ENCODE data around the gene PDZD2.
A peak's percentile ranks its signal among the peaks of the same experiment; 100 is the strongest.
"Not testable (repeated sequence)": the region's sequence is repeated elsewhere in the genome, so short reads cannot be mapped to it uniquely, and the experiment has no call there.

Gene PDZD2

DNA sequence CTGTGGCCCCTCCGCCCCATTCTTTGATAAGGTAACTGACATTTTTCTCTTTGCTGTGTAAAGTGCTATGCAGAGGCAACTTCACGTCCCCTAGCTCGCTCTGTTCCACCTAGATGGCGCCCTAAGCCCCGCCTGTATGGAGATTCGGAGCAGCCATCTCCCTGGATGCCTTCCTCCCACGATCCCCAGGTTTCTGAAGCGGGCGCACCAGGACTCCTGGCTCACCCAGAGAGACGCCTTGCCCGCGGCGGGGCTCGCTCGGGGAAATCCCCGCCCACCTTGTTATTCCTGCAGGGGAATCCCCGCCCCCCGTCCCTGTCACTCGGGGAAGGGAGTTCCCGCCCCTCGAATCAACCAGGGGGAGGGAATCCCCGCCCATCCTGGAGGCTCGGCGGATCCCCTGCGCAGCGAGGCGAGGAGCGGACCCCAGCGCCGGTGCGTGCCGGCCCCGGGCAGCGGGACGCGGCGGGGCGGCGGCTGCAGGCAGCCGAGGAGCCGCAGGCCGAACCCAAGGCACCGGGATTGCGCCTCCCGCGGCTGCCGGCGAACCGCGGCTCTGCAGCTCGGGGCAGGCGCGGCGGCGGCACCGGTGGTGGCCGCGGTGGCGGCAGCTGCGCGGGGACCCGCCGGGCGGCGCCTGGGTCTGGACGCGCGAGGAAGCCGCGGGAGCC is at the start of gene PDZD2:
Gene PDZD2, plus strand, starts transcription at position 384 of the 671 bp plus-strand sequence.
- peak; percentile 83 for DNase-seq (ENCODE audit: low spot score)

DNA sequence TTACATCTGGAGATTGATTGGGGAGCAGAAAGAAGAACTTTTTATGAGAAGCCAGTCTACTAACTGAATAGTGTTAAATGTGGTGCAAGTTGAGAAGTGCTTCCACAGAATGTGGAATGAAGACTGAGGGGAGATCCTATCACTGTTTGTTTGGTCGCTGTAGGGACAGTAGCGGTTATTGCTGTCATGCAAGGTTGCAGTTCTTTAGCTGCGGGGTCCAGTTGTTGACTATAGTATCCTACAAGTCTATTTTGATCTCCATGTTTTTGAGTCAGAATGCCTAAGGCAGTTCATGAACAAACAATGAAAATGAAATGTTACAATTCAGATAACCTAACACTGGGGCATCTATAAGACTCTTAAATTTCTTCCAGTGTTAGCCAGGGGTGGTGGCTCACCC is 45.3 kb upstream of the PDZD2 start:
- DNase-seq (ENCODE audit: low spot score) = no peak

DNA sequence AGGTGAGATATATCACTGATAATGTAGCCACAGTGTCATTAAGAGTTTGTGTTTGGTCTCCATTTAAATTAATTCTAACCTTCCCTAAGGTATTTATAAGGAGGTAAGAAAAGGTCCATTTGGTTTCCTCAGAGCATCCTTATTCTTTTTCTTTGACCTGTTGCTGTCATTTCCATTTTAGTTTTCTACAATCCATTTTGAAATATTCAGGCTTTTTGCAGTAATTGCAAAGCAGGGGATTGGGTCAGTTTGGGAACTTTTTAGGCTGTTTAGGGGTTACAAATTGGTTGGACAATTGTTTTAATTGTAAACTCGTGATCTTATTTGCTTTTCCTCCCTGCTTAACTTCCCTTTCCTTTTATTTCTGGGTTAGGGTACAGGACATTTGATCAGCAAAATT is 42.6 kb upstream of the PDZD2 start:
- no peak for DNase-seq (ENCODE audit: low spot score)

DNA sequence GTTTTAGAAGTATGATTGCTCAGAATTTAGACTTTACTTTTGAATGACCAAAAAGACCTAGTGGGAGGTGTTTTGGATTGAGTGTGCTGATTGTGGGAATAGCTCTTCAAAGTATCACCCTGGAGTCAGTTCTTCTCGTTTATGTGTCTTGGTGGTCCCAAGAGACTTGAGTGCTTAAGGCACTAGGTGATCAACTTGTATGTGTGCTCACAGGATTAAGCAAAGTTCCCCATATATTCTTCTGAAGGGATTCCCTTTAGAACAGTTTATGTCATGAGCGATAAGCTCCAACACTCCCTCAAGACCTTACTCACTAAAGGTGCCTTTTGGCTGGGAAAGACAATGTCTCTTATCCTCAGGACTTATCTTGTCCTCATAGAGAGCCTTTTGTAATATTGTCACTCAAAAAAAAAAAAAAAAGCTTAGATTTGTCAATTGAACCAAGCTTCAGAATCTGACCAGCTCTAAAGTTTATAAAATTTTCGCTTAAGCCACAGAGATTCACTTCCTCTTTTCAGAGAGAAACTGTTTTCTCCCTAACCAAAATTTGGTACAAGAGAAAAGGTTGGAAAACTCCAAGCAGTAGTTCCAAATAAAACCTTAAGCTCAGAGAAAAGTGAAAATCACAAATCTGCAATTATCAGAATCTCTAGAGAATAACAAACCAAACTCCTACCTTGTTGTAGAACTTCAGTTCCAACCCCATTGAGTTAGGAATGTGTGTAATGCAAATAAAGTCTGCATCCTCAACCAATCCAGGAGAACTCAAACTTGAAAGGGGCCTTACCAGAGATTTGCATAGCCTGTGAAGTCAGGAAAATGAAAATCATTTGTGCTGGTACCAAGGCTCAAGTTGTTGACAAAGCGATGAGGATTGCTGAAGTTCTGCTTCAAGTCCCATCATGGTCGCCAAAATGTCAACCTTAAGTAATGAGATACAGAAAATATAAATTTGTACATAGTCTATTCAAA is 40.0 kb upstream of the PDZD2 start:
- no peak for DNase-seq (ENCODE audit: low spot score)

DNA sequence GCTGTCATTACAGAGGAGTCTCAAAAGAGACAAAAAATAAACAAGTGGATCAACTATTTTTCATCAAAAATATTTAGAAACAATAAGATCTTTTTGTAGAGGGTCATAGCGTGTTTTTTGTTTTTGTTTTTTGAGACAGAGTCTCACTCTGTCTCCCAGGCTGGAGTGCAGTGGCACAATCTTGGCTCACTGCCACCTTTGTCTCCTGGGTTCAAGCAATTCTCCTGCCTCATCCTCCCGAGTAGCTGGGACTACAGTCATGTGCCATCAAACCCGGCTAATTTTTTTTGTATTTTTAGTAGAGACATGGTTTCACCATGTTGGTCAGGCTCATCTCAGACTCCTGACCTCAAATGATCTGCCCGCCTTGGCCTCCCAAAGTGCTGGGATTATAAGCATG is 36.6 kb upstream of the PDZD2 start:
- not testable (repeated sequence) for DNase-seq (ENCODE audit: low spot score)

DNA sequence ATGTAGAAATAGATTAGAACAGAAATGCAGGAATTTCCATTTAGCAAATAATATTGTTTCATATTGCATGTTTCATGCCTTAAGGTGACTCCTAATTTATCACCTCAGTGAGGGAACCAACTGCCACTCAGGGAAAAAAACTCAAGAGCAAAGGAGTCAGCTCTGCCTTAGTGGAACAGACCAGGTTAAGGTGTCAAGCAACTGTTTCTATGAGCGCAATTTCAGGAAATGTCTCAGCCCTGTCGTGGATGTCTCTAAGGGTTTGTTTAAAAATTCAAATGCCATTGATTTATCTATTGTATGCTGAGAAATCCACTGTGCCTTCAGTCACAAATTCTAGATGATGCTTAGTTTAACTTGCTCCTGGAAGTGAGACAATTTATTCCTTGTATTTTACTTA is 34.7 kb upstream of the PDZD2 start:
- no peak for DNase-seq (ENCODE audit: low spot score)

DNA sequence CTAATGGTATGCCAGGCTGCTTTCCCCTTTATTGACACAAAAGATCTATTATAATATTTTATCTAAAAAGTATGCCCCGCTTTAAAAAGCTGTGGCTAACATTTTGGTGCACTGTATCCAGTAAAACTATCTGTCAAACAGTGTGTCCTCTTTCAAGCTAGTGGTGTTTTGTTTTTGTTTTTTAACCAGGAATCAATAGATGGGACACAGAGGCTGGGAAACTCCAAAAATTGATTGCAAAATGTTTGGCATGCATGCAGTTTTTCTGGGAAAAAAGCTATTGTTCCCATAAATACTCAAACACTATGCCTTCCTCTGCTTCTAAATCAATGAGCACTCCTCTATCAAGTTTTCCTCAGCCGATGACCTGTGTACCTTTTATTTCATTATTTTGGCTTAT is 34.3 kb upstream of the PDZD2 start:
- no peak for DNase-seq (ENCODE audit: low spot score)

DNA sequence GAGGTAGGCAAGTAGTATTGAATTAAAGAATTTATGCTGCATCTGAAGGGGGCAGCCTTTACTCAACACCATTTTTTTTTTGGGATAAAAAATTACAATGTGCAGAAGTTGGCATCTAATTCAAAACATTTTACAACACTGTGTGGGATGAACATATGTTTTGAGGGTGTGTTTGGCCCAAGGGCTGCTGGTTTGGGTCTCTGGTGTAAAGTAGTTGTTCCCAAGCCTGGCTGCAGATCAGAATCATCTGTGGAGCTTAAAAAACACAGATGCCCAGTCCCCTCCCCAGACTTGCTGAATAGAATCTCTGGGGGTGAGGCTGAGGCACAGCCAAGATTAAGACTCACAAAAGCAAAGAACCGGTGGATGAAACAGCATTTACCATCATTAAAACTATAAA is 33.0 kb upstream of the PDZD2 start:
- no peak for DNase-seq (ENCODE audit: low spot score)

DNA sequence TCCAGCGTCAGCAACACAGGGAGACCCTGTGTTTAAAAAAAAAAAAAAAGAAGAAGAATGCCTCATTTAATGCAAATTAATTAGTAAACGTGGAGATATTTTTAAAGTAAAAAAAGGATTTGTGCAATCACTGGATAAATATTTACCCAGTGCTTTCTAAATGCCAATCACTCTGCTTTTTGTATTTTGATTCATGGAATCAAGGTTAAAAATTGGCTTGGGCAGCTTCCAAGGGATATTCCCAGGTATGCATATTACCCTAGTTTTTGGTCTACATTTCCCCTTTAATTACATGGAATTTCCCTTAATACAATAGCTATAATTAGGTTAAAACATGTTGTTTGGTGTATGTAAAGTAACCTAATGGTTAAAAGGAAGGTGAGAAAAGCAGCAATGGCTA is 31.4 kb upstream of the PDZD2 start:
- no peak for DNase-seq (ENCODE audit: low spot score)

DNA sequence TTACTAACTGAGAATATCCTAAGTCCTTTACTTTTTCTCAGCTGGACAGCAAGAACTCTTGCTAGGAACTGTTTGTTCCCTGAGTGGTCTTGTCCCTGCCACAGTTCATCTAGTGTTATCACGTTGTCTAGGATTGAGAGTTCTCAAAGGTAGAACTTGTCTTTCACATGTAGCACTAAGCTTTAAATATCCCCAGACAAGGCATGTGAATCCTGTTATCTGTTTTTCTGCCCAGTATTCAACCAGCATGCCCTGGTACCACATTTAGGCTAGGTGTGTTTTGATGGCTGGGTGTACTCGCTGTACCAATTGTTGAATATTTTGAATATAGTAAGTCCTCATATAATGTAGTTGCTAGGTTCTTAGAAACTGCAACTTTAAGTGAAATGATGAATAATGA is 27.9 kb upstream of the PDZD2 start:
- no peak for DNase-seq (ENCODE audit: low spot score)

DNA sequence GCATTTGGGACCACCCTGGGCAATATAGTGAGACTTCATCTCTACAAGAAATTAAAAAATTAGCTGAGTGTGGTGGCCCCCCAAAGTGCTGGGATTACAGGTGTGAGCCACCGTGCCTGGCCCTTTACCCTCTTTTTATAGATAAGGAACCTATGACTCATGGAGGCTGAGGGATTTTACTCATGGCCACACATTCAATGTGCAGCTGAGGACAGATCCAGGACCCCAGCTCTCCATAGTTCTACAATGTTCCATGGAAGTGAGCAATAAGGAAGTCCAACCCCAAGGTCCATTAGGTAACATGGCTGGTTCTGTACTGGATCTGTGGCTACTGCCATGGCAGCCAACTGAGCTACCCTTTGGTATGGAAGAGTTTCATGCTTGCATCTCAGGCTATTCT is 25.3 kb upstream of the PDZD2 start:
- DNase-seq (ENCODE audit: low spot score) = no peak

DNA sequence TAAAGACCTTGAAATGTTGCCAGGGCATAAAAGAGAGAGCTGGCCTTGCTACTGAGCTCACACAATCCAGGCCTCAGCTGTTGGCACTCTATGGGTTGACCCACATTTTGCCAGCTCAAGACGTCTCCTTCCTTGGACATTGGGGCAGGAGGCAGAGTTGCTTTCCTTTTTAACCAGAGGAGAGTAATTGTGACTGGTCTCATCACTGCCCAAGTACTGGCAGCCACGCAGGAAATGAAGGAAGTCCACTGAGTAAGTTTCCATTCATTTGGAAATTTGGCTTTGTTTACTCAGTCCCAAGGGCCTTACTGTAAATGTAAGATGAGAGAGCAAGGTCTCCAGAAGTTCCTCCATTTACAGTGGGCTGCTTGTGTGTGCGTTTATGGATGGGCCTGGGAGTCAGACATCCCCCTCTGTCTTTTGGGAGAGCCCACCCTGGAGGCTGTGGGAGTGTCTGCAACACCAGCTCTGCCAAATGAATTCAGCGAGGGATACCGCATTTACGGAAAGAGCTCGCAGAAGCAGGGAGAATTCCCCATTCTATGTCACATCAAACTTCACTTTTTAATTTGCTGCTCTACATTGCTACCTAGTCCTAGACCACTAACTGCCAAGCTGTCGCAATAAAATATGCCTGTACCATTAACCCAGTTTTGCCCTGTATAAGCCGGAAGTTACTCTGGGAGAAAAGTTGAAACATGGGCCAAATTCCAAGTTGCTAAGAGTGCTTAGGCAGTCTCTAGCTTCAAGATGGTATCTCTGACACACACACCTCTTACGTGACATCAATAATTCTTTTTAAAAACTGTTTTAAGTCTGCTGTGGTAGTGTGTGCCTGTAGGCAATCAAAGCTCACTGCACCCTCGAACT is 24.5 kb upstream of the PDZD2 start:
- no peak for DNase-seq (ENCODE audit: low spot score)

DNA sequence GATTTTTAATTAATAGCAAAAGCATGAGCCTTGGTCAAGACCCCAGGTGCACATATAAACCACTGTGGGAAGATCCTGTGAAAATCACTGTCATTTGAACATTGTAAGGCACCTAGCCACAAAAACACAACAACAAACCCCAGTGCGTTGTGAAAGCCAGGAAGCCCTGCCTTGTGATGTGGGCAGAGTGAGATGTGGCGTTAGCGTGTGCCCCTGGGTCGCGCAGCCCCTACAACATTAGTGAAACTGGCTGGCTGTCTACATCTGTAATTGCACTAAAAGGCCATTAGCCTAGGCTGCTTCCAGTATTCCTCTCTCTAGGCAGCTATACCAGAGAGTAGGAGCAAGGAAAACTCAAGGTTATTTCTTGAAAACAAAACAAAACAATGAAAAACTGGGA is 21.1 kb upstream of the PDZD2 start:
- DNase-seq (ENCODE audit: low spot score) = no peak

DNA sequence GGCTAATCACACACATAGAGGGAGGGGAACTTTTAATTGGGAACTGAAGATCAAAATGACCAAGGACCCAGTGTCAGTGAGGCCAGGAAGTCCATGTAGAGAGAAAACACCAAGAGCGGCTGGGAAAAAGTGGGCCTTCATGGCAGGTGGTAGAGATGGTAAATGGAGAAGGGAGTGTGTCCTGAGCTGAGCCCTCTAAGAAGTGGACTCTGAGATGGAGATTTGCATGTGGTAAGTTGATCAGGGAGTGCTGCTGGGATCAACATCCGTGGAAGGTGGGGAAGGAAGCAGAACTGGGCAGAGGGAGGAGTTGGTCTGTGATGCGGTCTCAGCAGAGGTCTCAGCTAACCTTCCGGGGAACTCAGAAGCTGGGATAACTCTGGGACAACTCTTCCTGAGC is 18.9 kb upstream of the PDZD2 start:
- DNase-seq (ENCODE audit: low spot score) = no peak

DNA sequence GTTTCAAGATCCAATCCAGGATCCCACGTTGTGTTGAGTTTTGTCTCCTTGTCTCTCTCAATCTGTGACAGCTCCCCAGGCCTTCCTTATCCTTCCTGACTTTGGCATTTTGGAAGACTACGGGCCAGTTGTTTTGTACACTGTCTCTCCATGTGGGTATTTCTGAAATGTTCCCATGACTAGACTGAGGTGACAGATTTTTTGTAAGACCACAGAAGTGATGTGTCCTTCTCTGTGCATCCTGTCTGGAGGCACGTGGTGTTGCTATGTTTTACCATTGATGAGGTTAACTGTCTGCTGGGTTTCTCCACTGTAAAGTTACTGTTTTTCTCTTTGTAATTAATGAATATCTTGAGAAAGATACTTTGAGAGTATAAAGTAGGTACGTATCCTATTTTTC is 15.7 kb upstream of the PDZD2 start:
- no peak for DNase-seq (ENCODE audit: low spot score)

DNA sequence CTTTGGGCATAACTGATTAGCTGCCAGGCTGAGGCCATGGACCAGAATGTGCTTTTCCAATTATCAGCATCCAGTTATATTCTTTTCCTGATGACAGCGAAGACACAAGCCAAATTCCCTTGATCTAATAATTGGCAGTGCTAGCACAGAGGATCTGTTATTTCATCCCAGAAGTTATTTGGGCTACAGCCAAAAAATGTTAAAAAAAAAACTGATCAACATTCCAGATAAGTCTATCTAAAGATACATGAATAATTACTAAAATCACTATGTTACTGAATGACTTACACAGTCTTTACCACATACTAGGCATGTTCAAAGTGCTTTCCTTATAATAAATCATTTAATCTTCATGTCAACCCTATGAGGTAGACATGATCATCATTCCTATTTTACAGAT is 13.5 kb upstream of the PDZD2 start:
- no peak for DNase-seq (ENCODE audit: low spot score)

DNA sequence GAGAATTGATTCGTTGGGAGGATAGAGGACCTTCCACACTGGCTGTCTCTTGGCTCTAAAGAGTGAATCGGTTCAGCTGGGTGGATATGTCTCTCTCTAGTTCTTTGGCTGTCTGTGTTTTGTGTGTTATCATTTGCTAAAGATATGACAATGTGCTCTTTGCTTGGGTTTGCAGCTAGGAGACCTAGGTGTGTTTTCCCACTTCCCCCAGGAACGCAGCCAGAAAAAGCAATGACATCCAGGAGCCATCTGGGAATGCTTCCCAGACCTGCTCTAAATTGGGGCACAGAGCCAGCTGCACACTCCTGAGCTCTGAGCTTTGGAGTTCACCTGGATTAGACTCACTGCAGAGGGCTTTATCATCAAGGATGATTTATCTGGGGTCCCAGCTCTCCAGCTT is 12.8 kb upstream of the PDZD2 start:
- DNase-seq (ENCODE audit: low spot score) = no peak

DNA sequence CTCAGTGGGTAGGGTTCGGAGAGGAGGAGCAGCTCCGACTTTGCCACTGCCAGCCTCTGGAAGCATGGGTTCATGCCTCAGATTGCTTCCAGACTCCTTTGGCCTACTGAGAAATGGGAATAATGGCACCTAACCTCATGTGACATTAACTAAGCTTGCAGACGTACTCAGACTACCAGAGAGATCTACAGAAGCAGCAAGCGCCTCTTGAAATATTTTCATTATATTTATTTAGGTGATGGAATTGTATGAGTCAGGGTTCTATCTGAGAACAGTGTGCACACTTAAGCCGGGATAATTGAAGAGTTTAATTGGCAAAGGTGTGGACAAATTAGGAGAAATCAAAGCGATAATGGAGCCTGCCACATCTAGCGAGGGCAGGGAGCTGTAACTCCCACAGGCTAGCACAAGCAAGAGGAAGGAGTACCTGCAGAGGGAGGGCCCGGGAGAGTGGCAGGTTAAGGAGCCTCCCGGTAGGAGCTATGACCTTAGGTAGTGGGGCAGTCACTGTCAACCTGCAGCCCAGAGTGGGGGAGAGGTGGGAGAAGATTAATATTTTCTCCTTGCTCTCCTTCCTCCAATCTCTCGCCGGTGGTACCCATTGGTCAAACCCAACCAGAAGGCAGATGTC is 12.2 kb upstream of the PDZD2 start:
- no peak for DNase-seq (ENCODE audit: low spot score)

DNA sequence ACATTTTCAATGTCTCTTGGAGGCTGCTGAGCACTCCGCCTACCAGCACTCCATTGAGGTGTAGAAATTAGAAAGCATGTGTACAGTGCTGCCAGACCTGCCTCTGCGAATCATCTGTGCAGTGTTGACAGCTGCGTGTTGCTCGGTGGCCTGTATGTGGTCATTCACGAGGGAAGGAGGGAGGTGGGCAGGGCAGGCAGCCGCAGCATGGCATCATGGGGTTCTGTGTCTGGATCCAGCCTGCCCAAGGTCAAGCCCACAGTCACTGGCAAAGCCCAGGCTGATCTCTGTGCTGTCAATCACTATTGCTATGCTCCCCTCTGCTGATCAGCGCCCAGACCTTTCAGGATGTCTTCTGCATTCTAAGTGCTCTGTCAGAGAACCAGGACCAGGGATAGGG is 8.0 kb upstream of the PDZD2 start:
- no peak for DNase-seq (ENCODE audit: low spot score)

DNA sequence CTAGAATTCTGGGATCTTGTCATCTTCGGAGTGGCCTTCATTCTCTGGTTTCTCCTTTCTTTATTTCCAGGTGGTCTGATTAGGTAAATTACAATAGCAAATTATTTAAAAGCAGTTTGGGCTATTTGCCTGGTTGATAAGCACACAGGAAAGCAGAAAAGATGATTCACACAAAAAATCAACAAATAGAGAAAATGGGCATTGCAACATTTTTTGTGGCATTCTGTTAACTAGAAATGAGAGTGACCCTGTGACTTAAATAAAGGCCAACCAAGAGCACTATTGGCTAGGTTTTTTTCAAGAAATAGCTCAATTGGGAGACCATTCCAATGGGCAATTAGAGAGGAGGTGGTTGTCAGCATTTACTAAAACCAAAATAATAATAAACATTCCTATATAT is 6.5 kb upstream of the PDZD2 start:
- DNase-seq (ENCODE audit: low spot score) = no peak

DNA sequence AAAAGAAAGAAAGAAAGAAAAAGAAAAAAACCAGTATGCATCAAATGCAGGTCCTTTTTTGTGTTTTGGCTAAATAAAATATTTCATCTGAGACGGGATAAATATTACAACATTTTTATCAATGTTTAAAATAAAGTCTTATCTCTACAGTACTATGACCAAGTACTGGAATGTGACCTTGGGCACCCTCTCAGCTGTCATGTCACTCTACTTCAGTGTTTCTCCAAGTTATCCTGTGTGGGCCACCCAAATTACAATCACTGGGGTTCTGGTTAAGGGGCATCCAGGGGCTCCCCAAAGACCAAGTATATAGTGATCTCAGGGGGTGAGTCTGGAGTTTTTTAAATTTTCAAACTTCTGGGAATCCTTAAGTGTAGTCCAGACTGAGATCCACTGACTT is 3.5 kb upstream of the PDZD2 start:
- no peak for DNase-seq (ENCODE audit: low spot score)

DNA sequence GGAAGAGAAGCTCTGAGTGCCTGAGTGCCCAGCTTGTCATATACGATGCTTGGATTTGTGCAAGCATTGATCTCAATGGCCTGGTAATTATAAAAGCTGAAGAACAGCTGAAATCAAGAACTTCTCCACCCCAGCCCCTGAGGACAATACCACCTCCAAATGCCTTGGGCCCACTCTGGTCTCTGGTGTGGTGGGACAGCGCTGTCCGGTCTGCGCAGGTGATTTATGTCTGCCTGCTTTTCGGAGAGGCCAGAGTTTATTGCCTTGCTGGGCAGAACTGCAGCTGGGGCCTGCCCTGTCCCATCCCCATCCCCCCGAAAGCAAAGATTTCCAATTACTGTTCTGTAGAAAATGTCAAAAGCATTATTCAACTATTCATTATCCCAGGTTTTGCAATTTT is 1.1 kb upstream of the PDZD2 start:
- no peak for DNase-seq (ENCODE audit: low spot score)
